ENCODE results near the gene ST14.

ST14 gene

DNA sequence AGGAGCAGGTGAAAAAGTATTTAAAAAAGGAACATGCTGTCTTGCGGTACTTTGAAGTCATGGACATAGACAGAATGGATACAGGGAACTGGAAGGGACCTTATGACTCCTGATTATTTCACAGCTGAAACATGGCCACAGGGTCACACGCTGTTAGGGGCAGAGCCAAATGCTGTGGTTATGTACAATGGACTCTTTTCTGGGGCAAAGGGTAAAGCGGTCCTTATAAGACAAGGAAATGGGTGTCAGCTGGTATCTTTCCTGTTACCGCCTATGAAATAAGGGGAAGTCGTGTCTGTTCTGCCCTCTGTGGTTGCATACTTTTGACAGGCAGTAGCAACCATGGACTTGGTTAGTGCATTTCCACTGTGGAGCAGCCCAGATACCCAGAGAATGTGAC, 12.8 kb upstream of the ST14 start:
- H3K9me3 ChIP-seq (replicated peaks; ENCODE audit: insufficient read depth, low read length), result no peaks in the 10 kb centered on the region
- peaks cover 27% of the 10 kb centered on the region for H3F3A ChIP-seq (ENCODE audit: insufficient read depth, low read length)
- H3K27me3 ChIP-seq (replicated peaks; ENCODE audit: insufficient read depth, low read length), result no peaks in the 10 kb centered on the region
- H3K4me3 ChIP-seq (ENCODE audit: low read length), result no peak overlapping the region
- H3K36me3 ChIP-seq (replicated peaks; ENCODE audit: insufficient read depth, low read length), result no peaks in the 10 kb centered on the region
- no peak overlapping the region for H2AFZ ChIP-seq (ENCODE audit: low read length)
- DNase-seq, result peak; percentile 43
- TF ChIP-seq EZH2phosphoT487 (IDR thresholded peaks at IDR 0.05; ENCODE audit: low read length) (no peak), EZH2 (optimal IDR thresholded peaks at IDR 0.05; ENCODE audit: low read depth, low read length) (no peak)
- TF ChIP-seq, protein P1, sequence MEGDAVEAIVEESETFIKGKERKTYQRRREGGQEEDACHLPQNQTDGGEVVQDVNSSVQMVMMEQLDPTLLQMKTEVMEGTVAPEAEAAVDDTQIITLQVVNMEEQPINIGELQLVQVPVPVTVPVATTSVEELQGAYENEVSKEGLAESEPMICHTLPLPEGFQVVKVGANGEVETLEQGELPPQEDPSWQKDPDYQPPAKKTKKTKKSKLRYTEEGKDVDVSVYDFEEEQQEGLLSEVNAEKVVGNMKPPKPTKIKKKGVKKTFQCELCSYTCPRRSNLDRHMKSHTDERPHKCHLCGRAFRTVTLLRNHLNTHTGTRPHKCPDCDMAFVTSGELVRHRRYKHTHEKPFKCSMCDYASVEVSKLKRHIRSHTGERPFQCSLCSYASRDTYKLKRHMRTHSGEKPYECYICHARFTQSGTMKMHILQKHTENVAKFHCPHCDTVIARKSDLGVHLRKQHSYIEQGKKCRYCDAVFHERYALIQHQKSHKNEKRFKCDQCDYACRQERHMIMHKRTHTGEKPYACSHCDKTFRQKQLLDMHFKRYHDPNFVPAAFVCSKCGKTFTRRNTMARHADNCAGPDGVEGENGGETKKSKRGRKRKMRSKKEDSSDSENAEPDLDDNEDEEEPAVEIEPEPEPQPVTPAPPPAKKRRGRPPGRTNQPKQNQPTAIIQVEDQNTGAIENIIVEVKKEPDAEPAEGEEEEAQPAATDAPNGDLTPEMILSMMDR (IDR thresholded peaks at IDR 0.05; ENCODE audit: low read length), result no peak
- no peaks in the 10 kb centered on the region for H3K9me2 ChIP-seq (replicated peaks; ENCODE audit: insufficient read depth, low read length)
- peak overlapping the region; percentile 76; the same call in 1 of the 2 replicates for H3K27ac ChIP-seq (ENCODE audit: low read length)
- no peak overlapping the region for H3K9ac ChIP-seq (ENCODE audit: low read length)
- no peaks in the 10 kb centered on the region for H3K79me2 ChIP-seq (ENCODE audit: low read length)
- H3K4me2 ChIP-seq (ENCODE audit: low read depth, low read length), result peak overlapping the region; percentile 42; the same call in 1 of the 2 replicates
- H4K20me1 ChIP-seq (ENCODE audit: insufficient read depth, low read length), result no peaks in the 10 kb centered on the region
- peaks cover 22% of the 10 kb centered on the region for H3K4me1 ChIP-seq (ENCODE audit: low read length)

DNA sequence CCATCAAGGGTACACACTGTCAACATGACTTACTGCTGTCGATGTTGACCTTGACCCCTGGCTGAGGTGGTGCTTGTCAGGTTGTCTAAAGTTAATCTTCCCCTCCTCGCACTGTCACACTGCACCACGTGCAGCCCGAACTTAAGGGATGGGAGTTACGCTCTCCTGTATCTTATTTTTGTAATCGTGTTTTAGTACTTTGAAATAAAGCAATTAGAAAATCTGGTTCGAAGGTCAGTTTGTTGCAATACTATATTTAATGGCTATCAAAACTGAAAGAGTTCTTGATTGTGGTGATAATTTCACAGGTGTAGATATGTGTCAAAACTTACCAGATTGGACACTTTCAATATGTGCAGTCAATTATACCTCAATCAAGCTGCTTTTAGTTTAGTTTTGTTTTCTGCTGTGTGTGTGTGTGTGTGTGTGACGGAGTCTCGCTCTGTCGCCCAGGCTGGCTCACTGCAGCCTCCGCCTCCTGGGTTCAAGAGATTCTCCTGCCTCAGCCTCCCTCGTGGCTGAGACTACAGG, 10.7 kb upstream of the ST14 start:
- Histone ChIP-seq H3K4me3 (ENCODE audit: low read length) (no peak overlapping the region), H2AFZ (ENCODE audit: low read length) (no peak overlapping the region), H3K36me3 (replicated peaks; ENCODE audit: insufficient read depth, low read length) (no peaks in the 10 kb centered on the region), H3K79me2 (ENCODE audit: low read length) (no peaks in the 10 kb centered on the region), H3K4me2 (ENCODE audit: low read depth, low read length) (no peak overlapping the region), H3K9me2 (replicated peaks; ENCODE audit: insufficient read depth, low read length) (no peaks in the 10 kb centered on the region), H3K4me1 (ENCODE audit: low read length) (peaks cover 22% of the 10 kb centered on the region), H4K20me1 (ENCODE audit: insufficient read depth, low read length) (no peaks in the 10 kb centered on the region), H3K27ac (ENCODE audit: low read length) (no peak overlapping the region), H3K9me3 (replicated peaks; ENCODE audit: insufficient read depth, low read length) (no peaks in the 10 kb centered on the region), H3F3A (ENCODE audit: insufficient read depth, low read length) (peaks cover 27% of the 10 kb centered on the region), H3K9ac (ENCODE audit: low read length) (no peak overlapping the region), H3K27me3 (replicated peaks; ENCODE audit: insufficient read depth, low read length) (no peaks in the 10 kb centered on the region)
- no peak for TF ChIP-seq EZH2phosphoT487 (IDR thresholded peaks at IDR 0.05; ENCODE audit: low read length)
- TF ChIP-seq, protein P1 (IDR thresholded peaks at IDR 0.05; ENCODE audit: low read length), result no peak
- no peak for DNase-seq

DNA sequence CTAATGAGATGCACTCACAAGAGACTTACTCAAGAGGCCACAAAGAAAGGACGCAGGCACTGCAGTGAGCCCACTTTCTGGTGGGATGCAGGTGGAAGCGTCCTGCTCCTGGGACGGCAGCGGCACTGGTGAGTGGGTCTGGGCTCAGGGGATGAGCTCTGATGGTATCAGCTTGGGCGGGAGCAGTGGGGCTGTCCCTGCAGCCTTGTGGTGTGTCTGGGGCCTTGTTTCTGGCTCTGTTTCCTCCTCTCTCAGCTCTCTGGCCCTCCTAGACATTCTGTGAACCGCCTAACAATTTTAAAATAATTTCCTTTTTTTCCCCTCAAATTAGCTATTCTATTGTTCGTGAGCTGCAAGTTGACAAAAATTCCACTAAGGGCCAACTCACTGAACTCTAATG, 8.8 kb upstream of the ST14 start:
- no peaks in the 10 kb centered on the region for H3K9me2 ChIP-seq (replicated peaks; ENCODE audit: insufficient read depth, low read length)
- TF ChIP-seq, protein P1 (IDR thresholded peaks at IDR 0.05; ENCODE audit: low read length), result no peak
- TF ChIP-seq EZH2 (optimal IDR thresholded peaks at IDR 0.05; ENCODE audit: low read depth, low read length) (no peak), EZH2phosphoT487 (IDR thresholded peaks at IDR 0.05; ENCODE audit: low read length) (no peak)
- no peaks in the 10 kb centered on the region for H4K20me1 ChIP-seq (ENCODE audit: insufficient read depth, low read length)
- H3K36me3 ChIP-seq (replicated peaks; ENCODE audit: insufficient read depth, low read length), result no peaks in the 10 kb centered on the region
- peaks cover 22% of the 10 kb centered on the region for H3K4me1 ChIP-seq (ENCODE audit: low read length)
- no peak overlapping the region for H2AFZ ChIP-seq (ENCODE audit: low read length)
- H3K4me3 ChIP-seq (ENCODE audit: low read length), result no peak overlapping the region
- H3K27ac ChIP-seq (ENCODE audit: low read length), result no peak overlapping the region
- no peak overlapping the region for H3K9ac ChIP-seq (ENCODE audit: low read length)
- no peak for DNase-seq
- no peaks in the 10 kb centered on the region for H3K9me3 ChIP-seq (replicated peaks; ENCODE audit: insufficient read depth, low read length)
- H3K27me3 ChIP-seq (replicated peaks; ENCODE audit: insufficient read depth, low read length), result no peaks in the 10 kb centered on the region
- no peaks in the 10 kb centered on the region for H3K79me2 ChIP-seq (ENCODE audit: low read length)
- H3F3A ChIP-seq (ENCODE audit: insufficient read depth, low read length), result peaks cover 19% of the 10 kb centered on the region
- H3K4me2 ChIP-seq (ENCODE audit: low read depth, low read length), result no peak overlapping the region

Measured in MM.1S (cell line).